ENCODE results near the gene E4F1. TPM values are rescaled to one million over a fixed set of nuclear protein-coding genes. Genes with fewer than 3 reads are reported as not detected.

Gene E4F1
- total RNA-seq, 1 experiment from 2014 or later = 49.0 TPM

GRCh38 chr16:2180962-2181923 lies 42.1 kb upstream of the E4F1 start:
- Histone ChIP-seq H3K27me3 (ENCODE audit: low read length) (no peaks in the 10 kb centered on the region), H3K9me2 (replicated peaks; ENCODE audit: low read length) (no peaks in the 10 kb centered on the region), H4K20me1 (ENCODE audit: low read length) (no peaks in the 10 kb centered on the region), H3K4me1 (ENCODE audit: insufficient read depth, low read length) (no peaks in the 10 kb centered on the region), H3K4me2 (ENCODE audit: low read length) (no peak overlapping the region), H2AFZ (ENCODE audit: low read length) (no peak overlapping the region), H3K27ac (ENCODE audit: low read length) (no peak overlapping the region), H3K4me3 (ENCODE audit: low read length) (no peak overlapping the region), H3K36me3 (ENCODE audit: low read depth, low read length) (no peaks in the 10 kb centered on the region), H3K9ac (ENCODE audit: low read length) (no peak overlapping the region), H3K9me3 (ENCODE audit: low read length) (no peaks in the 10 kb centered on the region), H3F3A (ENCODE audit: low read length, unreplicated experiment) (no peaks in the 10 kb centered on the region), H3K79me2 (ENCODE audit: low read length) (no peaks in the 10 kb centered on the region)
- ChIA-PET POLR2A (ENCODE audit: unreplicated experiment) (no interaction called here), CTCF (no interaction called here)
- TF ChIP-seq EZH2 (IDR thresholded peaks at IDR 0.05; ENCODE audit: low read length, unreplicated experiment) = no peak
- TF ChIP-seq, protein P1, sequence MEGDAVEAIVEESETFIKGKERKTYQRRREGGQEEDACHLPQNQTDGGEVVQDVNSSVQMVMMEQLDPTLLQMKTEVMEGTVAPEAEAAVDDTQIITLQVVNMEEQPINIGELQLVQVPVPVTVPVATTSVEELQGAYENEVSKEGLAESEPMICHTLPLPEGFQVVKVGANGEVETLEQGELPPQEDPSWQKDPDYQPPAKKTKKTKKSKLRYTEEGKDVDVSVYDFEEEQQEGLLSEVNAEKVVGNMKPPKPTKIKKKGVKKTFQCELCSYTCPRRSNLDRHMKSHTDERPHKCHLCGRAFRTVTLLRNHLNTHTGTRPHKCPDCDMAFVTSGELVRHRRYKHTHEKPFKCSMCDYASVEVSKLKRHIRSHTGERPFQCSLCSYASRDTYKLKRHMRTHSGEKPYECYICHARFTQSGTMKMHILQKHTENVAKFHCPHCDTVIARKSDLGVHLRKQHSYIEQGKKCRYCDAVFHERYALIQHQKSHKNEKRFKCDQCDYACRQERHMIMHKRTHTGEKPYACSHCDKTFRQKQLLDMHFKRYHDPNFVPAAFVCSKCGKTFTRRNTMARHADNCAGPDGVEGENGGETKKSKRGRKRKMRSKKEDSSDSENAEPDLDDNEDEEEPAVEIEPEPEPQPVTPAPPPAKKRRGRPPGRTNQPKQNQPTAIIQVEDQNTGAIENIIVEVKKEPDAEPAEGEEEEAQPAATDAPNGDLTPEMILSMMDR (conservative IDR thresholded peaks at IDR 0.05; ENCODE audit: low read depth, low read length) = no peak
- no peak for TF ChIP-seq EZH2phosphoT487 (IDR thresholded peaks at IDR 0.05; ENCODE audit: borderline replicate concordance, low read length)
- DNase-seq (no peak), ATAC-seq (no peak)
- intact Hi-C loops (cut with micrococcal nuclease) = no loop called here
- BruUV-seq (replicated peaks) = no TSS peak

DNA sequence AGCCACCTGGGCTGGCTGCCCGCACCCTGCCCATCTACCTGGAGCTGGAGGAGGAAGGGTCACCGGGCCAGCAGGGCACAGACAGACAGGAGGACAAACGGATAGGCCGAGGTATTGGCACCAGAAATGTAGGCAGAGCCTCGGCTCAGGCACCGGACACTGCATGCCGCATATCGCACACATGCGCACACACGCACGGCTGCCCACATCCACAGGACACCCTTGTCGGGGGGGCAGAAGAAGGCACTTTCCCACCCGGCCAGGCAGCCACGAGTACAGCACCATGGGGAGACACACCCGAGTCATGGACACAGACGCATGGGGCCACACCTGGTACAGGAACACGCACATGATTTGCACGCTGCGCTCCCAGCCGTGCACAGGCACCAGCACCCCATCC lies 41.4 kb upstream of the E4F1 start:
- no peak overlapping the region for H2AFZ ChIP-seq (ENCODE audit: low read length)
- ATAC-seq = no peak
- TF ChIP-seq EZH2 (IDR thresholded peaks at IDR 0.05; ENCODE audit: low read length, unreplicated experiment) = no peak
- no peak for TF ChIP-seq EZH2phosphoT487 (IDR thresholded peaks at IDR 0.05; ENCODE audit: borderline replicate concordance, low read length)
- TF ChIP-seq, protein P1 (conservative IDR thresholded peaks at IDR 0.05; ENCODE audit: low read depth, low read length) = no peak
- no peaks in the 10 kb centered on the region for H3K4me1 ChIP-seq (ENCODE audit: insufficient read depth, low read length)
- BruUV-seq (replicated peaks) = no TSS peak
- intact Hi-C loops (cut with micrococcal nuclease) = no loop called here
- DNase-seq = no peak
- CTCF ChIA-PET = no interaction called here
- POLR2A ChIA-PET (ENCODE audit: unreplicated experiment) = no interaction called here
- H3K79me2 ChIP-seq (ENCODE audit: low read length) = no peaks in the 10 kb centered on the region
- no peaks in the 10 kb centered on the region for H3K9me3 ChIP-seq (ENCODE audit: low read length)
- H3K4me2 ChIP-seq (ENCODE audit: low read length) = no peak overlapping the region
- no peak overlapping the region for H3K27ac ChIP-seq (ENCODE audit: low read length)
- H3F3A ChIP-seq (ENCODE audit: low read length, unreplicated experiment) = no peaks in the 10 kb centered on the region
- H3K4me3 ChIP-seq (ENCODE audit: low read length) = no peak overlapping the region
- no peaks in the 10 kb centered on the region for H4K20me1 ChIP-seq (ENCODE audit: low read length)
- H3K36me3 ChIP-seq (ENCODE audit: low read depth, low read length) = no peaks in the 10 kb centered on the region
- H3K9ac ChIP-seq (ENCODE audit: low read length) = no peak overlapping the region
- H3K9me2 ChIP-seq (replicated peaks; ENCODE audit: low read length) = no peaks in the 10 kb centered on the region
- H3K27me3 ChIP-seq (ENCODE audit: low read length) = no peaks in the 10 kb centered on the region

DNA sequence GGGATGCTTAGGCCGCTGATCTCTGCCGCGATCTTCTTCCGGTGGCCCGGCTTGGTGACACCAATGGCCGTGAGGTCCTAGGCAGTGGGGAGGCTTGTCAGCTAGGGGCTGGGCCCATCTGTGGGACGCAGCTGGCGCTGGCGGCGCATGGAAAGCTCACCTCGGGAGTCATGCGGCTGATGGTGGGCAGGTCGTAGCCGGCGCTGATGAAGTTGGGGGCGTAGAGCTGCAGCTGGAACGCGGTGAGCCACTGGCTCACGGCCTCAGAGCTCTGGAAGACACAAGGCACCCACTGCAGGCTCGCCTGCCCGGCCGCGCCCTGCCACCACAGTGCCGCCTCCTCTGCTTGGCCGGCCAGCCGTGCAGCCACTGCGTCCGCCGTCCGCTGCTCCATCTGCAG lies 39.7 kb upstream of the E4F1 start:
- no TSS peak for BruUV-seq (replicated peaks)
- Histone ChIP-seq H3K9ac (ENCODE audit: low read length) (no peak overlapping the region), H3K9me2 (replicated peaks; ENCODE audit: low read length) (no peaks in the 10 kb centered on the region), H2AFZ (ENCODE audit: low read length) (no peak overlapping the region), H3K9me3 (ENCODE audit: low read length) (no peaks in the 10 kb centered on the region), H3K4me3 (ENCODE audit: low read length) (no peak overlapping the region), H3K79me2 (ENCODE audit: low read length) (no peaks in the 10 kb centered on the region), H3K27me3 (ENCODE audit: low read length) (no peaks in the 10 kb centered on the region), H4K20me1 (ENCODE audit: low read length) (no peaks in the 10 kb centered on the region), H3F3A (ENCODE audit: low read length, unreplicated experiment) (no peaks in the 10 kb centered on the region), H3K4me1 (ENCODE audit: insufficient read depth, low read length) (no peaks in the 10 kb centered on the region), H3K36me3 (ENCODE audit: low read depth, low read length) (no peaks in the 10 kb centered on the region), H3K4me2 (ENCODE audit: low read length) (no peak overlapping the region), H3K27ac (ENCODE audit: low read length) (no peak overlapping the region)
- ChIA-PET CTCF (no interaction called here), POLR2A (ENCODE audit: unreplicated experiment) (no interaction called here)
- TF ChIP-seq, protein P1 (conservative IDR thresholded peaks at IDR 0.05; ENCODE audit: low read depth, low read length) = no peak
- TF ChIP-seq EZH2phosphoT487 (IDR thresholded peaks at IDR 0.05; ENCODE audit: borderline replicate concordance, low read length) = no peak
- no peak for TF ChIP-seq EZH2 (IDR thresholded peaks at IDR 0.05; ENCODE audit: low read length, unreplicated experiment)
- ATAC-seq (no peak), DNase-seq (no peak)
- intact Hi-C loops (cut with micrococcal nuclease) = no loop called here
